HepG2 (cell line): ENCODE data around the gene CREBBP. TPM values are rescaled to one million over a fixed set of nuclear protein-coding genes. Genes with fewer than 3 reads are reported as not detected.
A peak's percentile ranks its signal among the peaks of the same experiment; 100 is the strongest.

Experiments used
- GLI4 ChIP-seq: sonication (generic); formaldehyde crosslinking; IDR thresholded peaks from 2 replicates; pipeline ENCODE4 v1.5.1; 2020; ENCODE audit warnings: missing genetic modification reagents, mild to moderate bottlenecking, moderate library complexity, borderline replicate concordance
- JARID2 ChIP-seq: sonication (generic); formaldehyde crosslinking; IDR thresholded peaks from 2 replicates; pipeline ENCODE4 v1.8.1; 2023; ENCODE audit warnings: missing genetic modification reagents, inconsistent platforms; ENCODE audit not compliant: insufficient replicate concordance
- KDM4B ChIP-seq: sonication (generic); formaldehyde crosslinking; IDR thresholded peaks from 2 replicates; pipeline ENCODE4 v1.4.0; 2020; ENCODE audit warnings: missing genetic modification reagents
- NCOA1 ChIP-seq: sonication (generic); formaldehyde crosslinking; IDR thresholded peaks from 2 replicates; pipeline ENCODE4 v1.9.0; 2021; ENCODE audit warnings: missing genetic modification reagents
- POLR2A ChIP-seq, 2 experiments: IDR thresholded peaks; 2 replicates each; pipeline ENCODE4 v1.6.1; 2011; ENCODE audit warnings: low read depth in 2 of 2, low read length in 2 of 2, mild to moderate bottlenecking in 1 of 2, moderate library complexity in 1 of 2; ENCODE audit not compliant: insufficient read depth in 1 of 2
- TEAD2 ChIP-seq: sonication (generic); formaldehyde crosslinking; IDR thresholded peaks from 2 replicates; pipeline ENCODE4 v1.9.0; 2021; ENCODE audit warnings: missing genetic modification reagents
- ZBTB20 ChIP-seq: sonication (generic); formaldehyde crosslinking; IDR thresholded peaks from 2 replicates; pipeline ENCODE4 v1.8.1; 2023; ENCODE audit warnings: missing genetic modification reagents, low read depth, mild to moderate bottlenecking, borderline replicate concordance
- ZHX1 ChIP-seq: sonication (generic); formaldehyde crosslinking; IDR thresholded peaks from 2 replicates; pipeline ENCODE4 v1.8.1; 2022; ENCODE audit warnings: low read depth, mild to moderate bottlenecking, missing genetic modification reagents
- ZNF230 ChIP-seq: sonication (generic); formaldehyde crosslinking; IDR thresholded peaks from 2 replicates; pipeline ENCODE4 v1.4.0; 2020; ENCODE audit warnings: mild to moderate bottlenecking, missing genetic modification reagents
- ZNF282 ChIP-seq: fragments of 450-650 bp; IDR thresholded peaks from 2 replicates; pipeline ENCODE4 v1.6.1; 2018; ENCODE audit not compliant: partially characterized antibody
- ZNF432 ChIP-seq: sonication (generic); formaldehyde crosslinking; IDR thresholded peaks from 2 replicates; pipeline ENCODE4 v1.5.0; 2020; ENCODE audit warnings: missing genetic modification reagents, mild to moderate bottlenecking, borderline replicate concordance
- polyA plus RNA-seq, 8 experiments: library from polyadenylated mRNA; depleted of rRNA in 3 of 8; stranded (reverse) in 7 of 8; unstranded in 1 of 8; fragments of >200 nt; fragmentation: Illumina TruSeq in 4 of 8; extraction: Trizol in 4 of 8; gene quantifications; 2 replicates each; pipeline versions ENCODE4 v1.2.1 to v1.2.3, GENCODE V29; 2011 to 2016; ENCODE audit warnings: low read depth in 4 of 8, missing spikeins in 1 of 8, mixed read lengths in 1 of 8; ENCODE audit not compliant: insufficient read depth in 1 of 8
- total RNA-seq, 5 experiments: library from RNA; depleted of rRNA; stranded (reverse); fragments of >200 nt; fragmentation: Illumina TruSeq; extraction: Trizol; gene quantifications; 2 replicates each; pipeline ENCODE4 v1.2.3, GENCODE V29; 2016; ENCODE audit warnings: low read depth in 1 of 5
- TF ChIP-seq, protein P1 (sequence below): conservative IDR thresholded peaks from 2 replicates; pipeline ENCODE4 v1.6.1; 2018; ENCODE audit warnings: missing genetic modification reagents
- TF ChIP-seq, protein P2 (sequence below): sonication (generic); formaldehyde crosslinking; IDR thresholded peaks from 2 replicates; pipeline ENCODE4 v1.4.0; 2020; ENCODE audit warnings: low read depth, missing genetic modification reagents
- TF ChIP-seq, protein P3 (sequence below): IDR thresholded peaks from 2 replicates; pipeline ENCODE4 v1.4.0; 2020; ENCODE audit warnings: mild to moderate bottlenecking, missing genetic modification reagents
- TF ChIP-seq, protein P4 (sequence below): sonication (generic); formaldehyde crosslinking; IDR thresholded peaks from 2 replicates; pipeline ENCODE4 v1.8.1; 2022; ENCODE audit warnings: mild to moderate bottlenecking, missing genetic modification reagents

CREBBP gene
- total and polyA plus RNA-seq, 2 of the 13 experiments (the other 11 are each of a cell fraction or from before 2014, with no cell fraction given), result 5.3 to 10.4 TPM

DNA sequence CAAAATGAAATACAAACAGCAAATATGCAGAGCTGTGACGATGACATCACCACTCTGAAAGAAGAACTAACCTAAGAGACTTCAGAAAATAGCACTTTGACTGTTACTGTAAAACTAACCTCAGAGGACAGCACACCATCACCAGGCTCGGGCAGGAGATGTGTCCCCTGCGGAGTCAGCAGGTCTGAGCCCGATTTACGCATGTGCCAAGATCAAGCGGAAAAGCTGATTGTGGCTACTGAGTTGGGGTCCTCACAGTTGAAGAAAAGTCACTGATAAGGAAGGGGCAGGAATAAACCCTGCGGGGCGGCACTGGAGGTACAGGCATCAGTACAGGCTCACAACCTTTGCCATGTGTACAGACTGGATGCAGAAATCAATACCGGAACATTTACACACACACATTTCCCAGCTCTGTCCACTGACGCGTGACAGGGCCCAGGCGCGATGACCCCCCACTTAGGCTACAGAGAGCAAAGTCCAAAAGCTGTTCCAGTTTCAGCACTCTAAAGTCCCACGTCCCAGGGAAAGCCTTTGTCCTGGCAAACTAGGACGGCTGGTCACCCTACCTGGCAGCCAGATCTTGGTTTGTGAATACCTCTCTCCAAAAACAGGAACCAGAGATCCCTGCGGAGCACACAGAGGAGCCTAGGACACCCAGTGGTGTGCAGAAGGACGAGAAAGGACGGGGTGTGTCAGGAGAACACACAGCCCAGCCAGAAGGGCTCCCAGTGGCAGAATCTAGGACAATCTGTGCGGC lies 184.7 kb downstream of the CREBBP start (continued):
- TF ChIP-seq ZBTB20 (CRISPR knock-in tag) (peak; percentile 97), ZNF432 (CRISPR knock-in tag) (no peak), NCOA1 (CRISPR knock-in tag) (peak; percentile 92; the same call in 1 of the 2 replicates), ZNF230 (CRISPR knock-in tag) (peak; percentile 79; the same call in 1 of the 2 replicates), ZHX1 (CRISPR knock-in tag) (peak; percentile 80; the same call in 1 of the 2 replicates), GLI4 (no peak; the same call in none of the 2 replicates), POLR2A (IDR thresholded peaks at IDR 0.05; ENCODE audit: insufficient read depth in 1 of 2, low read depth in 2 of 2, low read length in 2 of 2) (peak; percentile 87 to 97; a peak in 3 of 4 replicates), JARID2 (no peak), KDM4B (CRISPR knock-in tag) (peak; percentile 10; the same call in 1 of the 2 replicates), TEAD2 (CRISPR knock-in tag) (no peak), ZNF282 (no peak)
- TF ChIP-seq, protein P1, sequence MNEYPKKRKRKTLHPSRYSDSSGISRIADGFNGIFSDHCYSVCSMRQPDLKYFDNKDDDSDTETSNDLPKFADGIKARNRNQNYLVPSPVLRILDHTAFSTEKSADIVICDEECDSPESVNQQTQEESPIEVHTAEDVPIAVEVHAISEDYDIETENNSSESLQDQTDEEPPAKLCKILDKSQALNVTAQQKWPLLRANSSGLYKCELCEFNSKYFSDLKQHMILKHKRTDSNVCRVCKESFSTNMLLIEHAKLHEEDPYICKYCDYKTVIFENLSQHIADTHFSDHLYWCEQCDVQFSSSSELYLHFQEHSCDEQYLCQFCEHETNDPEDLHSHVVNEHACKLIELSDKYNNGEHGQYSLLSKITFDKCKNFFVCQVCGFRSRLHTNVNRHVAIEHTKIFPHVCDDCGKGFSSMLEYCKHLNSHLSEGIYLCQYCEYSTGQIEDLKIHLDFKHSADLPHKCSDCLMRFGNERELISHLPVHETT (CRISPR knock-in tag), result no peak
- TF ChIP-seq, protein P2, sequence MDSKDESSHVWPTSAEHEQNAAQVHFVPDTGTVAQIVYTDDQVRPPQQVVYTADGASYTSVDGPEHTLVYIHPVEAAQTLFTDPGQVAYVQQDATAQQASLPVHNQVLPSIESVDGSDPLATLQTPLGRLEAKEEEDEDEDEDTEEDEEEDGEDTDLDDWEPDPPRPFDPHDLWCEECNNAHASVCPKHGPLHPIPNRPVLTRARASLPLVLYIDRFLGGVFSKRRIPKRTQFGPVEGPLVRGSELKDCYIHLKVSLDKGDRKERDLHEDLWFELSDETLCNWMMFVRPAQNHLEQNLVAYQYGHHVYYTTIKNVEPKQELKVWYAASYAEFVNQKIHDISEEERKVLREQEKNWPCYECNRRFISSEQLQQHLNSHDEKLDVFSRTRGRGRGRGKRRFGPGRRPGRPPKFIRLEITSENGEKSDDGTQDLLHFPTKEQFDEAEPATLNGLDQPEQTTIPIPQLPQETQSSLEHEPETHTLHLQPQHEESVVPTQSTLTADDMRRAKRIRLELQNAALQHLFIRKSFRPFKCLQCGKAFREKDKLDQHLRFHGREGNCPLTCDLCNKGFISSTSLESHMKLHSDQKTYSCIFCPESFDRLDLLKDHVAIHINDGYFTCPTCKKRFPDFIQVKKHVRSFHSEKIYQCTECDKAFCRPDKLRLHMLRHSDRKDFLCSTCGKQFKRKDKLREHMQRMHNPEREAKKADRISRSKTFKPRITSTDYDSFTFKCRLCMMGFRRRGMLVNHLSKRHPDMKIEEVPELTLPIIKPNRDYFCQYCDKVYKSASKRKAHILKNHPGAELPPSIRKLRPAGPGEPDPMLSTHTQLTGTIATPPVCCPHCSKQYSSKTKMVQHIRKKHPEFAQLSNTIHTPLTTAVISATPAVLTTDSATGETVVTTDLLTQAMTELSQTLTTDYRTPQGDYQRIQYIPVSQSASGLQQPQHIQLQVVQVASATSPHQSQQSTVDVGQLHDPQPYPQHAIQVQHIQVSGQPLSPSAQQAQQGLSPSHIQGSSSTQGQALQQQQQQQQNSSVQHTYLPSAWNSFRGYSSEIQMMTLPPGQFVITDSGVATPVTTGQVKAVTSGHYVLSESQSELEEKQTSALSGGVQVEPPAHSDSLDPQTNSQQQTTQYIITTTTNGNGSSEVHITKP (CRISPR knock-in tag), result peak; percentile 67; the same call in 1 of the 2 replicates
- TF ChIP-seq, protein P3, sequence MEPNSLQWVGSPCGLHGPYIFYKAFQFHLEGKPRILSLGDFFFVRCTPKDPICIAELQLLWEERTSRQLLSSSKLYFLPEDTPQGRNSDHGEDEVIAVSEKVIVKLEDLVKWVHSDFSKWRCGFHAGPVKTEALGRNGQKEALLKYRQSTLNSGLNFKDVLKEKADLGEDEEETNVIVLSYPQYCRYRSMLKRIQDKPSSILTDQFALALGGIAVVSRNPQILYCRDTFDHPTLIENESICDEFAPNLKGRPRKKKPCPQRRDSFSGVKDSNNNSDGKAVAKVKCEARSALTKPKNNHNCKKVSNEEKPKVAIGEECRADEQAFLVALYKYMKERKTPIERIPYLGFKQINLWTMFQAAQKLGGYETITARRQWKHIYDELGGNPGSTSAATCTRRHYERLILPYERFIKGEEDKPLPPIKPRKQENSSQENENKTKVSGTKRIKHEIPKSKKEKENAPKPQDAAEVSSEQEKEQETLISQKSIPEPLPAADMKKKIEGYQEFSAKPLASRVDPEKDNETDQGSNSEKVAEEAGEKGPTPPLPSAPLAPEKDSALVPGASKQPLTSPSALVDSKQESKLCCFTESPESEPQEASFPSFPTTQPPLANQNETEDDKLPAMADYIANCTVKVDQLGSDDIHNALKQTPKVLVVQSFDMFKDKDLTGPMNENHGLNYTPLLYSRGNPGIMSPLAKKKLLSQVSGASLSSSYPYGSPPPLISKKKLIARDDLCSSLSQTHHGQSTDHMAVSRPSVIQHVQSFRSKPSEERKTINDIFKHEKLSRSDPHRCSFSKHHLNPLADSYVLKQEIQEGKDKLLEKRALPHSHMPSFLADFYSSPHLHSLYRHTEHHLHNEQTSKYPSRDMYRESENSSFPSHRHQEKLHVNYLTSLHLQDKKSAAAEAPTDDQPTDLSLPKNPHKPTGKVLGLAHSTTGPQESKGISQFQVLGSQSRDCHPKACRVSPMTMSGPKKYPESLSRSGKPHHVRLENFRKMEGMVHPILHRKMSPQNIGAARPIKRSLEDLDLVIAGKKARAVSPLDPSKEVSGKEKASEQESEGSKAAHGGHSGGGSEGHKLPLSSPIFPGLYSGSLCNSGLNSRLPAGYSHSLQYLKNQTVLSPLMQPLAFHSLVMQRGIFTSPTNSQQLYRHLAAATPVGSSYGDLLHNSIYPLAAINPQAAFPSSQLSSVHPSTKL (CRISPR knock-in tag), result peak; percentile 95
- TF ChIP-seq, protein P4, sequence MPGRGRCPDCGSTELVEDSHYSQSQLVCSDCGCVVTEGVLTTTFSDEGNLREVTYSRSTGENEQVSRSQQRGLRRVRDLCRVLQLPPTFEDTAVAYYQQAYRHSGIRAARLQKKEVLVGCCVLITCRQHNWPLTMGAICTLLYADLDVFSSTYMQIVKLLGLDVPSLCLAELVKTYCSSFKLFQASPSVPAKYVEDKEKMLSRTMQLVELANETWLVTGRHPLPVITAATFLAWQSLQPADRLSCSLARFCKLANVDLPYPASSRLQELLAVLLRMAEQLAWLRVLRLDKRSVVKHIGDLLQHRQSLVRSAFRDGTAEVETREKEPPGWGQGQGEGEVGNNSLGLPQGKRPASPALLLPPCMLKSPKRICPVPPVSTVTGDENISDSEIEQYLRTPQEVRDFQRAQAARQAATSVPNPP (CRISPR knock-in tag), result peak; percentile 87
